Measurements from ENCODE around the gene ADRA2B.
"Not testable (repeated sequence)": the region's sequence is repeated elsewhere in the genome, so short reads cannot be mapped to it uniquely, and the experiment has no call there.

The ADRA2B gene

DNA sequence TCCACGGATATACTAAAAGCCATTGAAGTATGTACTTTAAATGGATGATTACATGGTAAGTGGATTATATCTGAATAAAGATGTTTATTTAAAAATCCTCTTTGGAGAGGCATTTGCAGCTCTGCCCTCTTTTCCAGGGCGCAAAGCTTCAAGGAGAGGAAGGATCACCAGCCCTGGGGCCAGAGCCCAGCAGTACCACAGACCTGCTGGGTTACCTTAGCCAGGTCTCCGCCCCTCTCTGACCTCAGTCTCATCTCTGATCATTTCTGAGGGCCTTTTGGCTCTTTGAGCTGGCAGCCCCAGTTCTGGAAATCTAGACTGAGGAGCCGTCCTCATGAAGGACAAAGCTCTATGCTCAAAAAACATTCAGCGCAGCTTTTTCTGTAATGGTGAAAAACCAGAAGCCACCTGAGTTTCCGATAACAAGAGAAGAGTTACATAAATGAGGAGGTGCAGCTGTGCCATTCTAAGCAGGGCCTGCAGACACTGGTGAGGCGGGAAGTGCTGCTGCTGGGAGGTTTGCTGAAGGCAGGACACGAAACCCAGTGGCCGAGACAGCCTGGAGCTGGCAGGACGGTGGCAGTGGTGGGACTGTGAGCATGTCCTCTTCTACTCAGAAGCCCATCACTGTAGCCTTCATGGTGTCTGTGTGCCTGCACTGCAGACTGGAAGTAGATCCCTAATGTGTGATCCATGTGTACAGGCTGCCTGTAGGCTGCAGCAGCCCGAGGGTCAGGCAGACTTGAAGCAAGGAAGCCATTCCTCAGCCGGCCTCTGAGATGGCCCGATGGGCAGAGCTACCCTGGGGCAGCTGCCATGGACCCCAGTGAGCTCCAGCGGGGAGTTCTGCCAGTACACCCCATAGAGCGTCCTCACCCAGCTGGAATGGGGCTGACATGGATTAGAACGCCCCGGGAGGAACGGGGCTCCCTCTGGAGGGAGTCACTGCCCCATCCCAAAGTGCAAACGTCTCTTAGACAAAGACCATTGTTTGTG lies 27.7 kb downstream of the ADRA2B start:
- no peak for DNase-seq (ENCODE audit: low read depth)

DNA sequence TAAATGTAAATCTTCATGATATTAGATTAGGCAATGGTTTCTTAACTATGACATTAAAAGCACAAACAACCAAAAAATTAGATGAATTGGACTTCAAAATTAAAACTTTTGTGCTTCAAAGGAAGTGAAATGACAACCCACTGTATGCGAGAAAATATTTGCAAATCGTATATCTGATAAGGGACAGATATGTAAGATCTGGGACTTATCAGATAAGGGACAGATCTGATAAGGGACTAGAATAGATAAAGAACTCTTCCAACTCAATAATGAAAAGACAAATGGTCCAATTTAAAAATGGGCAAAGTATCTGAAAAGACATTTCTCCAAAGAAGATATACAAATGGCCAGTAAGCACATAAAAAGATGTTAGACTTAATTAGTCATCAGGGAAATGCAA lies 29.2 kb downstream of the ADRA2B start:
- no peak for DNase-seq (ENCODE audit: low read depth)

DNA sequence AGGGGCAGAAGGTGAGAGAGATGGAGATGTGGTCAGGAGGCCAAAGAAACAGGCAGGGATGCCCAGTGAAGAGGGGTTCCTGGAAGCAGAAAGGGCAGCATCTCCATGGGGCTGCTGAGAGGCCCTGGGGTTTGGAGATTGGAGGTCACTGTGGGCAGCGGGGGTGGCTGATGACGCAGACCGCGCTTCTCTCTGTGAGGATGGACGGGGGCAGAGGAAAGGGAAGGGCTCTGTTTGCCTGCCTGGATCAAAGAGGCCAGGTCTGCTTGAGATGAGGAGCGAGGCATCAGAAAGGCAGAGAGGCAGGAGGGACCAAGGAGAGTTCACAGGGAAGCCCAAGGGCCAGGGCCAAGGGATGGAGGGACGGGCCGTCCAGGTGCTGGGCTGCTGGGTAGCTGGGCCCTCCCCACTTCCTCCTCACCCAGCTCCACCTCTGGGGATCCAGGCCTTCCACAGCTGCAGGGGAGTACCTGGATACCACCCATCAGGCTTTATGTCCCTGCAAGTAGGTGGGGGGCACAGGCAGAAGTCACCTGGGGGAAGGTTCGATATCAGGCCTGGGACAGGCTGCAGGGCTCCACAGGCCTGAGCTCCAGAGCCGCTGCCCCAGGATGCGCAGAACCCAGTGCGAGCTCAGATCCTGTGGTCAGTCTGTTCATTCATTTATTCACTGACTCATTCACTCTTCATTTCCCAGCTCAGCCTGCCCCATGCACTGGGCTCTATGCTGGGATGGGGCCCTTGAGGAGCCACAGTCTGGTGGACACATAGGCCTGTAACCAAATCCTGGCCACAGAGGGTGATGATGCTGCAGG lies 30.6 kb downstream of the ADRA2B start:
- no peak for DNase-seq (ENCODE audit: low read depth)

DNA sequence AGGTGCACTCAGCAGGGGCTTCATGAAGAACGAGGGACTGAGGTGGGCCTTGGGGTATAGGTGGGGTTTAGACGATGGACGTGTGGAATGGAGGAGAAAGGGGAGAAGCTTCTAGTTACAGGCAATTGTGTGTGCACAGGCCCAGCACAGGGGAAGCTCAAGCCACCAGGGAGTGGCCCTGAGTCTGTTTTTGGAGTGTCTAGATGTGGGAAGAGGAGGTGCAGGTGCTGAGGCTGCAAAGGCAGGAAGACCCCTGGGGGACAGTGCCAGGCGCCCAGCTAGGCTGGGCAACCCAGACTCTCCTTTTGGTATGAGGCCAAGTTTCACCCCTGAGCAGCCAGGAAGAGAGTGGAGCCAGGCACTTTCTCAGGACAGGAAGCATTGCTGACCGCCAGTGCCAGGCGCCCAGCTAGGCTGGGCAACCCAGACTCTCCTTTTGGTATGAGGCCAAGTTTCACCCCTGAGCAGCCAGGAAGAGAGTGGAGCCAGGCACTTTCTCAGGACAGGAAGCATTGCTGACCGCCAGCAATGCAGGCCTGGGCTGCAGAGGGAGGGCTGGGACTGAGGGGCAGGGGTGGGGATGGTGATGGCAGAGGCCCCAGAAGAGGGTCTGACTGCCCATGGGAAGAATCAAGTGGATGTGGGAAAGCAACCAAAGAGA lies 31.4 kb downstream of the ADRA2B start:
- not testable (repeated sequence) for DNase-seq (ENCODE audit: low read depth)

DNA sequence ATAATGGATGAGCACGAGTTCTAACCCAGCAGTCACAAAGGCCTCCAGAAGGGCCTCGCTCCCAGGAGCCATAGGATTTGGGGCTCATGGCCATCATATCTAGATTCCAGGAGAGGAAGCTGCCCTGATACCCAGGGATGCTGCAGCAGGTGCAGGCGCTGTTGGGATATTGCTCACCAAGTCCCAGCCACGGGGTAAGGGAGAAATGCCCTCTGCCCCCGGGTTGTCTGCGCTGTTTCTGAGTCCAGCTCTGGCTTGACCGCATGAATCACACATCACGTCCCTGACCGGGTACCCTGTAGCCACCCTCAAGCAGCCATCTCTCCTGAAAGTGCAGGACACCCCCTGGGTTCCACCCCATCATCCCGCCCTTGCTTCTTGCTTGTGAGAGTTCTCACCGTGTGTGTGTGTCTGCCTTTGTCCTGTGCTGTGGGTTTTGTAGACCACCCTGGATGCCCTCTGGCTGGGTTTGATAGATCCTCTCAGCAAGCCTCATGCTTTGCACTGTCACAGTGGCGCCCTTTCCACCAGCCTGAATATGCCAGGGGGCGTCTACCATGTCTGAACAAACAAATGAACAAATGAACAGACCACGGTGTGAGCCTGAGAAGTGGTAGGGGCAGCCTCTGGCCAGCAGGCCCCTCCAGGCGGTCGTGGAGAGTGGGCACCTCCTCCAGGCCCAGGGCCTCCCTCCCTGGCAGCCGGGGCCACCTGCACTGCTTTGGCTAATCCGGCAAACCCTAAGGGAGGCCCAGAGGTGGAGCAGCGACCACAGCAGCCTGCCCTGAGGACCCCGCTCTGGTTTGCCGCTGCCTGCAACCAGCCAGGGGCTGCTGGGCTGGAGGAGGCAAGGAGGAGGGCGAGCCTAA lies 32.1 kb downstream of the ADRA2B start:
- DNase-seq (ENCODE audit: low read depth) = no peak

DNA sequence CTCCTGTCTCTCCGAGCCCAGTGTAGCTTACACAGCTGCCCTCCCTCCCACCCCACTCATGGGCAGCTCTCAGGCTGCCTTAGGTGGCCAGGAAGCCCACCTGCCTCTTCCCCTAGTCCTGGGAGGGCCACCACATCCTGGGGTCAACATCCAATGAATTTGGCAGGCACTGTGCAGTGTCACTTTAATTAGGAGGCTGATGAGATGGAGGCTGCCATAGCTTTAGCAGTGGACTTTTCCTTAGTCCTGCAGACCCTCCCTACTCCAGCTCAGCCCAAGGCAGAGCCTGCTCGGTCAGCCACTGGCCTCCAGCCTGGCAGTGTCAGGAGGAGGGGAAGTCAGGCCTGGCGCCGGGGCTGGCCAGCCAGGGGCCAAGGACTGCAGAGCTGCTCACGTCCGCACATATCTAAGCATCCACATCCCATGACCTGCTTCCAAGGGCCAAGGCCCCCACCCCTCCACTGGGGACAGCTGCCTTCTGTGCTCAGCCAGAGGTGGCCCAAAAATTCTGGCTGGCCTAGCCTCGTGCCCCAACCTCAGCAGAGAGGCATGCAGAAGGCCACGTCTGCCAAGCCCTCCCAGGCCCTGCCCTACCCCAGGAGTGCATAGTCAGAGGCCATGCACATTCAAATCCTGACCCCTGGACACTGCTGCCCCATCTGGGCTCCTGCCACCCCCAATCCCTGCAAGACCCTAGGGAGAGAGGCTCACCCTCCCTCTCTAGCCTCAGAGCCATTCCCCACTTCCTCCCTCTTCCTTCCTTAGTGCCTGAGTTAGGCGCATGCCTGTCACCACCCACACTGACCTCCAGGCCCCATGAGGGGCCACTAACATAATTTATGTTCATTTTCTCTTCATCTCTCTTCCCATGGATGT lies 33.1 kb downstream of the ADRA2B start:
- no peak for DNase-seq (ENCODE audit: low read depth)

DNA sequence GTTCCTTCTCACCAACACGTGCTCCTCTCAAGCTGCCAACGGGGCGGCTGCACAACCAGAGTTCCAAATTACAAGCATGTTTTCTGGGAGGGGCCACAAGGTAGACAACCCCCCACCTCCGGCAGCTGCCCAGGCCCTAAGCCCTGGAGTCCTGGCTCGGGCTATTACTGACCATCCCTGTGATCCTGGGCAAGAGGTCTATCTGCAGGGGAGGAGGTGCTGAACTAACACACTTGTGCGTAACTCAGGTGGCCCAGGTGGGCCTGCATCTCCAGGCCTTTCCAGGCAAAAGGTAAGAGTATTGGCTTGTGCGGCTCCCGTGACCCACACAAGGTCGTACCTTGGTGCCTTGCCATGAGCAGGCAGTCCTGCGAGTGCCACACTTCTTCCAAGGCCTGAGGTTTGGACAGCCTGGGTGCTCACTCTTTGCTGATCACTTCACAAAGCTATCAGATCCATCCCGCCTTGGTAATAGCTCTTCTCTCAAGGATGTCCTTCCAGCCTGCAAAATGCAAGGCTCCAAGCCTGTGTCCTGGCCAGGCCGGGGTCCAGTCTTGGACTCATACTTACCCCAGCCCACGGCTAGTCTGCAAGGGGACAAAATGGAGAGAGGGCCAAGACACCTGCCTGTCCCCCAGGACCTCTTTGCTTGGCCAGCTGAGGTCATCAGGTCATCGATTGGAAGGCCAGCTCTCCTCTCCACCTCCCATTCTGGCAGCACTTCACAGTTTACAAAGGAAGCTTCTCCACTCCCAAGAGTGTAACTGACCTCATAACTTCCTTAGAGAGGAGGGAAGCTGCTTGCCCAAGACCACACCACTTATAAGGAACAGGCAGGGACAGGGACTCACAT lies 33.9 kb downstream of the ADRA2B start:
- DNase-seq (ENCODE audit: low read depth) = no peak

DNA sequence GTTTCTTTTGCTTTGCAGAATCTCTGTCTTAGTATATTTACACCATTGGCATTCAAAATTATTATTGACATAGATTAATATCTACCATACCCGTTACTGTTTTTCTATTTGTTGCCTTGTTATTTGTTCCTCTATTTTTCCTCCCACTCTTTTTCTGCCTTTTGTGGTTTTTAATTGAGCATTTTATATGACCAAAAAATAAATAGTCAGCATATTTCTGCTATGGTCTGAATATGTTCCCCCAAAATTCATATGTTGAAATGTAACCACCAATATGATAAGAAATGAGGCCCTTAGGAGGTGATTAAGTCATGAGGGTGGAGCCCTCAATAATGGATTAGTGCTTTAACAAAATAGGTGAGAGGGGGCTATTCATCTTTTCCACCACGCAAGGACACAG lies 35.3 kb downstream of the ADRA2B start:
- no peak for DNase-seq (ENCODE audit: low read depth)

DNA sequence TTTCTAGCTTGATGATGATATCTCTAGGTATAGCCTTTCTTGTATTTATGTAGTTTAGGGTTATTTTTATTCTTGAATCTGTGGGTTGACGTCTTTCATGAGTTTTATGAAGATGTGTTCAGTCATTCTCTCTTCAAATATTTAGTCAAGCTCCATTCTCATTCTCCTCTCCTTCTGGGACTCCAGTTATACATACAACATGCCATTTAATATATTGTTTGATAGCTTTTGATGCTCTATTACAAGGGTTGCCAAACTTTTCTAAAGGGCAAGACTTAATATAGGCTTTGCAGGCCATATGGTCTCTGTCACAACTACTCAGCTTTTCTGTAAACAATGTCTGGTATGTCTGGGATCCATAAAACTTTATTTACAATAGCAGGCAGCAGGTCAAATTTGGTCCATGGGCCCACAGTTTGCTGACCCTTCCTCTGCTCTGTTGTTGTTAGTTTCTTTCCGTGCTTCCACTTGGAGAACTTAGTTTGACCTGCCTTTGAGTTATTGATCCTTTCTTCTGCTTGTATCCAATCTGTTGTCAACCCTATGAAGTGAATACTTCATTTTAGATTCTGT lies 41.1 kb downstream of the ADRA2B start:
- DNase-seq (ENCODE audit: low read depth) = no peak

DNA sequence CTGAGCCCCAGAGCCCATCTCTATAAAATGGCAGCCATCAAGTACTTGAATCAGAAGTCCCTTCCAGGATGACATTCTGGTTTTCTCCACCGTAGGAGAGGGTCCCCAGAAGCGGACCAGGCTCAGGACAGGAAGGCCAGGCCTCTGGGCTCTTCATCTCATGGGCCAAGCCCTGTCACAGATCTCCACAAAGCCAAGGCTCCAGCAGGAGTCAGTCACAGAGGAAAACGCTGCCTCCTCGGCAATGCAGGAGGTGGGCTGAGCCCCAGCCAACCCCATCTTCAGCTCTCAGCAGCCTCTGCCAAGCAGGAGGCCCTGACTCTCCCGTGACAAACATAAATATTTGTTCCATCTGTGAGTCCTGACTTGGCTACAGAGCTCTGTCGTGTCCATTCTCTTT lies 42.2 kb downstream of the ADRA2B start:
- no peak for DNase-seq (ENCODE audit: low read depth)

DNA sequence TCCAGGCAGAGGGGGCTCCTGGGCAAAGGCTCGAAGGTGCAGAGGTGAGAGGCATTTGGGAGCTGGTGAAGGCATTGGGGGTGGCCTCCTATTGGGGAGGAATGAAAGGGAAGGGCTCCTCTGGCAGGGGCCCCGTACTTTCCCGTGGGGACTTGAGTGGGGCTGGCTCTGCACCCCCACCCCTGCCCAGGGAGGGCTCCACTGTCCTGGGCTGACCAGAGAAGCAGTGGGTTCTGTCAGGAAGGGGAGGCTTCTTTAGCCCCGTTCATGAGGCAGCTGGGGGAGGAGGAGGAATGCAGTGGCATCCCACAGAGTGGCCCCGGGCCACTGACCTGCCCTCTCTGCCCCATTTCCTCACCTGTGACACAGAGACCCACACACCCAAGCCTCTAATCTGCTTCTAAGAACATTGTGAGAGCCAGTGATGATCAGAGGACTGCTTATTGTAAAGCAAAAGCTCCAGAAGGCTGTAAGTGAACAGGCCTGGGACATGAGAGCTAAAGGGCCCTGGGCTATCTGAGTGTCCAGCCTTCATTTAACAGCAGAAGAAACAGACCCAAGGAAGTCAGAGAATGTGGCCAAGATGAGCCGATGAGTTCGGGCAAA lies 43.1 kb downstream of the ADRA2B start:
- no peak for DNase-seq (ENCODE audit: low read depth)

DNA sequence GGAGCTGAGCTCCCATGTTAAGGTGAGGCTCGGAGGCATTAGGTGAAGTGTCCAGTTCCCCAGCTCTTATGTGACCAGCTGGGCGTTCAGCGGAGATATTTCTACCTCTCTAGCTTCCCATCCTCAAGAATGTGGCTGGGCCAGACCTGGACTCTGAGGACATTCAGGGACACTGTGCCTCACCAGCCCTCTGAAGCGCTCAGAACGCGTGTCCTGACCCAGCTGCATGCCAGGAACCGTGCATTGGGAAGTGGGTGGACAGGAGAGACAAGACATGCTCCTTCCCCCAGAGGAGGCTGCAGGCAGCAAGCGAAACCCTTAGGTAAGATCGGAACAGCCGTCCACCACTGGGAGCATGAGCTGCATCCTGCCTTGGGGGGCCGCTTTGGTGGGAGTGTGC lies 43.6 kb downstream of the ADRA2B start:
- no peak for DNase-seq (ENCODE audit: low read depth)

DNA sequence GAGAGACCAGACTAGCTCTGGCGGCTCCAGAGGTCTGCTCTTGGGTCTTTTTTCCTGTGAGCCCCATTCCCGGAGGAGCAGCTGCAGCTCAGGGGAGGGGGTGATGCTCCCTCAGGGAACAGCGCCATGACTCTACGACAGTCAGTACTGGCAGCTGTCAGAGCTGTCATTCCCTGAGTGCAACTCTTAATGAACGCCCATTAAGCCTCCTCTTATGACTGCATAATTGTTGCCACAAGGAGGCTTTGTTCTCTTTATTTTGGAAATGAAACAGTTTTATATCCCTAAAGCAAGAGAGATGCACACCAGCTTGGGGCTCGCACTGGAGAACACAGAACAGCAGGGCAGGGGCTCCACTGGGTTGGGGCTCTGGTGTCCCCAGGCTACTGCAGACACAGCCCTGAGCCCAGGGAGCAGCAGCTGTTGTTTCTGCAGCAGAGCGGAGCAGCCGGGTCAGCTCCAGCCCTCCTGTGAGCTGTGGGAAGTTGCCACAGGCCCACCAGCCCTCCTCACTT lies 44.3 kb downstream of the ADRA2B start:
- not testable (repeated sequence) for DNase-seq (ENCODE audit: low read depth)

DNA sequence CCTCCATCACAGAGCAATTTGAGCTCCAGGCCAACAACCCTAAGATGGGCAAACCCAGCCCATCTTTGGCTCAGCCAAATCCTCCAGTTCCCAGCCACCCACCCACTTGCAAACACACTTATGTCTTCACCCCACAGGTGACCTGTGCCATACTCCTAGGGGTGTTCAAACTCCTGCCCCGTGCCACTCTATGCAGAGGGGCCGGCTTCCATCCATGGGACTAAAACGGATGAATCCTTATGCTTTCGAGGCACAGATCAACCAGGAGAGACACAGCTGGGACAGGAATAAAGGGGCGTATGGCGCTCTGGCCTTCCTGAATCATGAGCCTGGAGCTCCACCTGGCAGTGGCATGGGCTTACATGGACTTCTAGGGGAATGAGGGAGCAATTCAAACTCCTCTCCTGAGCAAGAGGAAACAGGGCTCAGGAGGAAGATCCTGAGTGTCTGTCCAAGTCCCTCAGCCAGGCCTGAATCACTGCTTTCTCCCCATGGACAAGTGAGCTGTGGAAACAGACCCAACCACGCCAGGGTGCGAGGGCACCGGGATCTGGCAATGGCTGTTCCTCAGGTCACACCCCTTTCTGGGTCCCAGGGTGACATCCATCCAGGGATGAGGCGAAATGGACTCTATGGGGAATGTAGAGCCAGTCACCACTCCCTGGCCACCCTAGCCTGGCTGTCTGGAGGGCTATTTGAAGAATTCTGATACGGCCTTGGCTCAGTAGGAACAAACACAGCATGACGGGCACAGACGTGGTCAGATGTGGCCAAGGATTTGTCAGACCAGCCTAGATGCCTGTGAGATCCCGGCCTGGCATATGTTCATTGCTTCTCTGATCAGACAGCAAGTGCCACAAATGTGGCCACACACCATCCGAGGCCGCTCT lies 45.0 kb downstream of the ADRA2B start:
- not testable (repeated sequence) for DNase-seq (ENCODE audit: low read depth)

DNA sequence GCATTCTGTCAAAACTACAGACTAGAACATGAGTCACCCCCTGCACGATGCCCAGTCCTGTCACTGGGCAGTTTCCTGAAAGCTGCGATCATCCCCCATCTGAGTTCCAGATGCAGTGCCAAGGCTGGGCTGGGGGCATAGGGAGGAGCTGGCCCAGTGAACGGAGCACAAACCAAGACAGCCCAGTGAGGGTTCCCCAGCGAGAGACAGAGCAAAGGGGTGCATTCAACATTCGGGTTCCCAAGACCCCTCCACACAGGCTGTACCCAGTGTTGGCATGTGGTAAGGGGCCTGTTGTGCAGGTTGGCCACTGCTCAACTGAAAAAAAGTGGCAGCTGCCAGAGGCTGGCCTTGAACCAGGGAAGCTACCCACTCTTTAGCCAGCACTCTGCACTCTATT lies 46.0 kb downstream of the ADRA2B start:
- not testable (repeated sequence) for DNase-seq (ENCODE audit: low read depth)

DNA sequence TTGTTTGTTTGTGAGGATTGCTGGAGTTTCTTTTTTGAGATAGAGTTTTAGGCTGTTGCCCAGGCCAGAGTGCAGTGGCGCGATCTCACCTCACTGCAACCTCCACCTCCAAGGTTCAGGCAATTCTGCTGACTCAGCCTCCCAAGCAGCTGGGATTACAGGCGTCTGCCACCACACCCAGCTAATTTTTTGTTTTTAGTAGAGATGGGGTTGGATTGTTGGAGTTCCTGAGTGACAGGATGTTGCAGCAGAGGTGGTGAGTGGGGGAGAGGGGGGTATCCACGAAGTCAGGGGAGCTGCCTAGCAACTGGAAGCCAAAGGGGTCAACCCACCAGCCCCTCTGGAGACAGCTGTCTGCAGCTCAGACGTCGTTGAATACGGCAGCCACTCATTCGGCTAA lies 46.5 kb downstream of the ADRA2B start:
- not testable (repeated sequence) for DNase-seq (ENCODE audit: low read depth)

DNA sequence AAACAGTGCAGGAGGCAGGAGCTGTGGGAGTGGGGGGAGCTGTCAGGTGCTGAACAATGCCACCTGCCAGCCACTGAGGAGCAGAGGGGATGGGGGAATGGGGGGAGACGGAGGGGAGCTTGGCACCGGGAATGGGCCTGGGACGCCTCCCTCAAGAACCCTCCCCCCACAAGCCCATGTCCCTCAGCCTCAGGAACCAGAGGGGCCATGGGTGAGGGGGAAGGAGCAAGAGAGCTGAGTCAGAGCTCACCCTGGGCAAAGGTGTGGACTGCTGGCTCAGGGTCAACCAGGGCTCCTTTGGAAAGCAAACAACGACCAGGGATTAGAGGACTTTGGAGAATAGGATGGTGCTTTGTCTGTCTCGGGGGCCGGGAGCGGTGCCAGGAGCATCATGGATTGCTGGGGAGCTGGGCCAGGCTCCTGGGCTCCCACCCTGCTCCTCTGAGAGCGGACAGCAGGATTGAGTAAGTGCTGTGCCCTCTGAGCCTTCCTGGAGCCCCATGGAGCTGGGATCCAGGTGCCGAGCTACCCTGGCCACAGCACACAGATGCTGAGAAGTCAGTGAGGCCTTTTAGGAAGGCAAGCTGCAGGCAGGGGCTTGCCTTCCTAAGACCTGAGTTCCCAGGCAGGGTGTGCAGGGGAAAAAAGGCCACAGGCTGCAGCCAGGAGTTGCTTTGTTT lies 48.3 kb downstream of the ADRA2B start:
- not testable (repeated sequence) for DNase-seq (ENCODE audit: low read depth)
